Right kidney (tissue), 1 donor: ENCODE results near the gene TAF10.

Source experiments
- DNase-seq: peaks from one replicate; pipeline ENCODE4 v3.0.0-alpha.2; 2016

Gene TAF10

GRCh38 chr11:6625832-6626420 is 13.9 kb upstream of the TAF10 start:
- no peak for DNase-seq

GRCh38 chr11:6625156-6625831 is 13.3 kb upstream of the TAF10 start:
- no peak for DNase-seq

DNA sequence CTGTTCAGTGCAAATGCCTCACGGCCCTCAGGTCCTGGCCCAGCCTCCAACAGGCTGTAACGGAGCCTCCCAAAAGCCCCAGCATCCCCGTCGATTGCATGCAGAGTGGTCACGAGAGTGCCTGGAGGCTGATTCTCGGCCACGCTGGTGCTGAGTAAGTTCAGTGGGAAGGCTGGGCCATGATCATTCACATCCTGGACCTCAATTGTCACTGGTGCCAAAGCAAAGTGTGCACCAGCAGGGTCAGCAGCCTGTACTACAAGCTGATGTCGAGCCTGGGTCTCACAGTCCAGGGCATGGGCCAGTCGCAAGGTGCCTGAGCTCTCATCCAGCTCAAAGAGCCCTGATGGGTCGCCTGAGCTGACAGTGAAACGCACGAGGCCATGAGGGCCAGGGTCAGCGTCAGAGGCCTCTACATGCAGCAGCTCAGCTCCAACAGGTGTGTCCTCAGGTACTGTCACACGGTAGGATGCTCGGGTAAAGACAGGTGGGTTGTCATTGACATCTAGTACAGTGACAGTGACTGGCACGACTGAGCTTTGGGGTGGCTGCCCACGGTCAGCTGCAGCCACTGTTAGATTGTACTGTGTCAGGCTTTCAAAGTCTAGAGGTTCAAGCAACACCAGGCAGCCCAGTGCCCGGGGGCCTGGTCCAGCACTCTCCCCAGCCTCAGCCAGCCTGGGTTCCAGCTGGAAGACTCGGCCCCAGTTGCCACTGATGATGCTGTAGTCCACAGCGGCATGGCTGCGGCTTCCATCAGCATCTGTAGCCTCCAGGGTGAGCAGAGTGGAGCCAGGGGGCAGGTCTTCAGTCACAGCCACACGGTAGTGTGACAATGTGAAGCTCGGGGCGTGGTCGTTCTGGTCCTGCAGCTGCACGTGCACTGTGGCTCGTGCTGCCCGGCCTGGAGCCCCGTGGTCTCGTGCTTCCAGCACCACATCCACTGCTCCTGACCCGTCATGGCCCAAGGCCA is 11.7 kb upstream of the TAF10 start:
- no peak for DNase-seq

- DNase-seq = no peak
Observed at GRCh38 chr11:6622261-6623171, 10.5 kb upstream of the TAF10 start.

- no peak for DNase-seq
Observed at GRCh38 chr11:6621711-6622211, 9.7 kb upstream of the TAF10 start.

- DNase-seq = no peak
Observed at GRCh38 chr11:6620636-6621035, 8.6 kb upstream of the TAF10 start.

GRCh38 chr11:6619004-6619745 is 7.2 kb upstream of the TAF10 start, which contains the start of gene TPP1:
Gene TPP1, minus strand, starts transcription at chr11:6619422. Its CDS starts 22 bp downstream, at chr11:6619400.
- peak; percentile 89 for DNase-seq

DNA sequence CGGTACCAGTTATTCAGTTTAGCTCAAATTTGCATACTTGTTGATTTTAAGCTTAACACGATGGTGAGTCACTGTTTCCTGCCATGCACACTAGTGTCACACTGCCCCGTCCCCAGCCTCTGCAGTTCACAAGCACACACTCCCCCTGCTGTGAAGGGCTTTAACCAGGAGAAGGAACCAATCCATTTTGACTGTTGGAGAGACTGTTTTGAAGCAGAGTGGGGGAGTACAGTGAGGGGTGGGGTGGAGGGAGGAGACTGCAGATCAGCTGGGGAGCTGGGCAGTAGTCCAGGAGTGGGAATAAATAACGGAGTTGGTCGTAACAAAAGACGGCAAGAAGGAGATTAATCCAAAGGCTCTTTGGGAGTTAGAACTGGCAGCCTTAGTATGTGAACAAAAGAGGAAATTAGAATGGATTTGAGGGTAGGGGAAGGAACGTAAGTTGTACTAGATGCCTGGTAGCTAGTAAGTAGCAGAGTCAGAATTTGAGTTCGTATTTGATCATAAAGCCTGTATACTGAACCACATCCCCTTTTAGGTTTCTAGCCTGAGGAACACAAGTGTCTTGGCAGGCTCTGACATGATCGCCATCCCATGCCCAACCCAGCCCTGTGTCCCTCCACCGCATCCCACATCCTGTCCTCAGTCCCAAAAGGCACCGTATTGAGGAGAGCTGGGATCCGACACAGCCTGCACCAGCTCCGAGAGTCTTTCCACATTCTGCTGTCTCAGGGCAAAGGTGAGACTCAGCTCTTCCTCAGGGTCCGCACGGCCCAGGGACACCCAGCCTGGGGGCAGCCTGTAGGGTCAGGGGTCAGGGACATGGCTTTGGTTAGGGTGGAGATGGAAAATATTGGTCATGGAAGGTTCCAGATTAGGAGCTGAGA is 6.3 kb upstream of the TAF10 start:
- no peak for DNase-seq

- DNase-seq = no peak
Observed at GRCh38 chr11:6617315-6617781, 5.3 kb upstream of the TAF10 start.

DNA sequence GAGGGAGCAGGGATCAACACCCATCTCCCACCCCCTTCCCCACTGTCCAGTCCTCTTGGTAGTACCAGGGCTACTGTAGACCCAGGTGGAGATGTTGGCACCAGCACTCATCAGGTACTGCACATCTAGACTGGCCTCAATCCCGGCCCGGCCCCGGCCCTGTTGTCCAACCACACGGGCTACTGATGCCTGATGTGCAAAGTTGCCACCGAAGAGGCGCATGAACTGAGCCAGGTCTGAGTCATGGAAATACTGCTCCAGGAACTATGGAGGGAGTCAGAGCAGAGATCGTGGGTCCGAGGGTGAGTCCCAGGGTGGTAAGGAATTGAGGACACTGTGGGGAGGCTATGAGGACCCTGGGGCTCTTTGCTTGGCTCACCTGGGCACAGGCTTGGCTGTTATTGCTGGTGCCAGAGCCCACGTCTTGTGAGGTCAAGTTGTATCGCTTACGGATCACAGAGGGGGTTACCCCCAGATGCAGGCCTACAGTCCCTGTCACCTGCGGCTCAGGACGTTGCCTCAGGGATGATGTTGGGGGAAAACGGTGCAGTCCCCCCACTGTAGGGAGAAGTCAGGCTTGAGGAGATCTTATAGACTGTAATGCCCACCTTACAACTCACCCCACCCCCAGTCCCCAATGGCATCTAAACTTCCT is 4.7 kb upstream of the TAF10 start:
- DNase-seq = no peak

- no peak for DNase-seq
Observed at GRCh38 chr11:6615882-6616585, 4.0 kb upstream of the TAF10 start.

DNA sequence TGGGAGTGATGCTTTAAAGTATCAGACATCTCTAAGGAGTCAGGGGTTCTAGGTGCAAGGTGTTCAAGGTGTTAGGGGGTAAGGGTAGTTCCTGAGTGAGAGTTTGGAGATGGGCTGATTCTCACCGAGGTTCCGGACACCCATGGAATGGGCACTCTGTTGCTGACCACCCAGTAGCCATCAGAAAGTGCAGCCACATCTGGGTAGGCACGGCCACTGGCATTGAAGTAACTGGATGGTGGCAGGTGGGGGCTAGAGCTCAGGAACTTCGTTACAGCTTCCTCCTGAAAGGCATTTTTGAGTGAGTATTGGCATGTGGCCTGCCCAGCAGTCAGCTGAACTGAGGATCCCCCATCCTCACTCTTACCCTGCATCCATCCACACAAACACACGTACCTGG is 3.0 kb upstream of the TAF10 start:
- DNase-seq = no peak

DNA sequence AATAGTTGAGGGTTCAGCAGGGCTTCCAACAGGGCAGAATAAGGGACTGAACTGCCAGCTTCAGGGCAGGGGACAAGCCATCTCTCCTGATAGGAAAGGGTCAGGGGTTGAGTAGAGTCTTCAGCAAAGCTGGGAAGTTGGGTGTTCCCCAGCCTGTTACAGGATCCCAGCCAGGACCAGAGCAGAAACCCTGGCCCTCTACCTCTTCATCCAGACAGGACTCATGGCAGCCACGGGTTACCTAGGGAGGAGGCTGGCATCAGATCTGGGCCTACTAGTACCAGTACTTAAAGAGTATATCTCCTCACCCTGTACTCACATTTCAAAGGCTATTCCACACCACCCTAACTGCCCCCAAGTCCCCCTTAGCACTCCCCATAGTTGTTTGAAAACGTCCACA is 2.4 kb upstream of the TAF10 start:
- DNase-seq = no peak

GRCh38 chr11:6613496-6613895 is 1.5 kb upstream of the TAF10 start:
- DNase-seq = no peak

- no peak for DNase-seq
Observed at GRCh38 chr11:6611963-6612212, 128 bp downstream of the TAF10 start.

- peak; percentile 60 for DNase-seq
Observed at GRCh38 chr11:6611092-6611962, 689 bp downstream of the TAF10 start.

- no peak for DNase-seq
Observed at GRCh38 chr11:6610591-6610990, 1.4 kb downstream of the TAF10 start.

DNA sequence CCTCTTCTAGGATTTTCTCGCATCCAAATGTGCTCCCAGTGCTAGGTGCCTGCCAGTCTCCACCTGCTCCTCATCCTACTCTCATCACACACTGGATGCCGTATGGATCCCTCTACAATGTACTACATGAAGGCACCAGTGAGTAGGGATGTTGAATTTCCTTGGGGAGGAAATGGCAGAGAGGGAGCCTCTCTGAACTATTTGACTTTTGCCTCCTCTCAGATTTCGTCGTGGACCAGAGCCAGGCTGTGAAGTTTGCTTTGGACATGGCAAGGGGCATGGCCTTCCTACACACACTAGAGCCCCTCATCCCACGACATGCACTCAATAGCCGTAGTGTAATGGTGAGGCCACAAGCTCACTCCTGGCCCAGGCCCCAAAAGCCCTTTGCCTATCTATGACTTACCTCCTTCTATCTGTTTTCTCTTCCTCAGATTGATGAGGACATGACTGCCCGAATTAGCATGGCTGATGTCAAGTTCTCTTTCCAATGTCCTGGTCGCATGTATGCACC is 2.5 kb downstream of the TAF10 start:
- no peak for DNase-seq
